Measurements from ENCODE around the gene PRKCH.

PRKCH gene

DNA sequence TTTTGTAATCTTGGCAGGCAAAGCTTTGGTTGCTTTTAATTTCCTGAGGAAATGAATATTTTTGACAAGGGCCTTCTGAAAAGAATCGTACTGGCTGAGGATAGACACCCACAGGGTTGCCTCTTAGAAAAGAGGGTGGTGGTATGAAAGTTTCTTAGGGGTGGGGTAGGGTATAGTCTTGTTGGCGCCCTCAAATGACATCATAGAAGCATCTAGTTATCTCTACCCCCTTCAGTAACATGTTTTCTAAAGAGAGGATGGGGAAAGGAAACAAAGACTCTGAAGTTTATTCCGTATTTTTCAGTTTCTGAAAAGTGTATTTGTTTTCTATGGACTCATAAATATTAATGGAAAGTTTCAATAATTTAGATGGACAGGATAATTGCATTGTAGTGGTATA lies 13.7 kb downstream of the PRKCH start:
- DNase-seq (ENCODE audit: extremely low read depth in 1 of 2, low read depth in 1 of 2) = no peak

DNA sequence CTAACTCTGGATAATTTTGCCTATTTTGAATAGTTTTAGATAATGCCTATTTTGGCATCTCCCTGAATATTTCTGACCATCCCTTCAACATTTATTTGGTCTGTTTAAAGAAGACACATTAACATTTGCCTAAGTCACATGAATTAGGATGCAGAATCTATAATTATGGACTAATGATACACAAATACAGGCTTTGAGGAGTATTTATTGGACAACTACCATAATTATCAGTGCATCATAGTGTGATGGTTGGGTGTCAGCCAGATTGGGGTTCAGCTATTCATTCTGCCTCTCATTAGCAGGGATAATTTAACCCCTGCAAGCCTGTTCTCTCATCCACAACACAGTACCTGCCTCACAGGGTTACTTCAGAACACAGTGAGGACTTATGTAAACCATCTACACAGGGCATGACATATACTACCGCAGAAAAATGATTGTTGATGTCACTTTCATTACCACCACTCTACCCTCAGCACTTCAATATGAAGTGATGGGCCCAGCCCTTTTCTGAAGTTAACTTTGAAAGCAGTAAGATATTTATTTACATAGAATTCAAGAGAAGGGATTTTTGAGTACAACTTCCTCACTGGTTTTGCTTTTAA lies 14.4 kb downstream of the PRKCH start:
- DNase-seq (ENCODE audit: extremely low read depth in 1 of 2, low read depth in 1 of 2) = no peak

DNA sequence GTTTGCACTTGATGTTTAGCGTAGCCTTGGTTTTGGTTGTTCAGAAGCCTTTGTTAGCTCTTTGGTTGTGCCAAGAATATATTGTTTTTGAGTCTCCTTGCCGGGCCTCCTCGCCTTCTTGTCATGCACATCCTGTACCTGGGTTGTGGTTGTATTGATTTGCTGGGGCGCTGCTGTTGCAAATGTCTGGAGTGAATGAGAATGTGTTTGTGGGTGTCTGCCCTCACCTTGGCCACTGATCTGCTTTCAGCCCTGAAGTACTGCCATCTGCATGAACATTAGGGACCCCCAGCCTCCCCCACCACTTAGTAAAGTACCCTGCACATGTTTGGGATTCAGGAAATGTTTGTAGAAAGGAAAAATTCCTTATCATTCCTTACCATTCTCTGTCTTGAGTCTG lies 16.5 kb downstream of the PRKCH start:
- DNase-seq (ENCODE audit: extremely low read depth in 1 of 2, low read depth in 1 of 2) = peak in 1 of 2 donors; percentile 74

DNA sequence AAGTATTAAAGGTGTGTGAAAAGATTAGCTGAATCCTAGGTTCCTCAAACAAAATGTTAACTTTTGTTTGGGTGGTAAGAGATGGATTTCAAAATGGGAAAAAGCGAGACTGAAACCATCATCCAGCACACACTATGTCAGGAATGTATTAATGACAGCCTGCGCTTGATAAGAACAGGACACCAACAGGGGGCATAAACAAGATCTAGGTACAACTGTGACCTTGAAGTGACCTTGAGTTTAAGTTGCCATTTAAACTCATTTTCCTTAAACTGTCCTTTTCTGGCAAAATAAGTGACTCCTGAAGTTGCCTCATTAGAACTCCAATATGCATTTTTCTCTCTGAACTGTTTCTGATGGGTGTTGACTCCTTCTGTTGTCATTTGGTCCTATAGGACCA lies 17.1 kb downstream of the PRKCH start:
- no peak for DNase-seq (ENCODE audit: extremely low read depth in 1 of 2, low read depth in 1 of 2)

DNA sequence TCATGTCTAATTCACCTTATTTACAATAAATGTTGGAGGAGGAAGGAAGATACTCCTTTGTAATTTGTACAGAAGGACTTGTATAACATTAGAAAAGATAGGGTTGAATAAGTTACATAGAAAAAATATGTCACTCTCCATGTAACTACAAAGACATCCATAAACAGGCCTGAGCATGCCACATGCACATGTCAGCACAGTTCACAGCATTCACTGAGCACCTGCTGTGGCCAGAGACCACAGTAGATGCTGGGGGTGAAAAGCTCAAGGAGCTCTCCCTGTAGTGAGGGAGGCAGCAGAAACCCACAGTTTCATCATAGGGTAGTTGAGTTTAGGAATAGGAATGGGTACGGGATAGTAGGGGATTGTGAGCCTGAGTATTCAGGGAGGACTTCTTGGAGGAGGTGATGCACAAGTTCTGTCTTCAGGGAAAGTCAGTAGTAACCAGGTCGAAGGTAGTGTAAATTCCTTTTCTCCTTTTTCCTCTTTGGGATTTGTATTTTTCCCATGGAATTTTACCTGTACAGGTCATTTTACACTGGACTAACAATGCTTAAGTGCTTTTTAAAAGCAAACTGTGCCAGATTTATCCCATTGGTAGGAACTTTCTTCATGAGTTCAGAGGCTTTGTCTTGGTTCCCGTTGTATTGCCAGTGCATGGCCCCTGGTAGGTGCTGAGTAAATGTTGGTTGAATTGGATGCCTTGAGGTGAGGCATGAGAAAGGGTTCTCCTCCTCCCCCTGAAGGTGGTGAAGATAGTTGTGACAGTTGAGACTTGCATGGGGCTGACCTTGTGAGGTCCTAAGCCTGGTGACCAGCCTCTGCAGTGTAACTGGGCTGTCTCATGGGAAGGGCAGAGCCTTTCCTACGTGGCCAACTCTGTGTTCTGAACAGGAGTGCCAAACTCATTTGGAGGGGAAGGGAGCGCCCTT lies 20.2 kb downstream of the PRKCH start:
- DNase-seq (ENCODE audit: extremely low read depth in 1 of 2, low read depth in 1 of 2) = no peak

DNA sequence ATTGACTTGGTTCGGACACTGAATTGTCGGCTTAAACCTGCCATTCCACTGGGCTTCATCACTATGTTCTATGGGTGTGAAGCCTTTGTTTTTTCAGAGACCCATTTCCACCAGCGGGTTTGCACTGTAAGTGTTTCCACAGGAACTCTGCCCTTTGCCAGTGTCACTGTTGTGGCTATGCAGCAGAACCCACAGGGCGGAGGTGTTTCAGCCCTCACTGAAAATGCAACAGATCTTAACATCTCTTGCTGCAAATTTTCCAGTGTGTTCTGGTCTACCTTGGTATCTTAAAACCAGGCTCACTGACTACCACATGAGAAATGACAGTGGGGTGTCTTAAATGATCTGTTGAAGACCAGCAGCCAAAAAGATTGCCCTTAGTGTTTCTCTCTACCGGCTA lies 21.1 kb downstream of the PRKCH start:
- peak; percentile 67 to 81 for DNase-seq (ENCODE audit: extremely low read depth in 1 of 2, low read depth in 1 of 2)

DNA sequence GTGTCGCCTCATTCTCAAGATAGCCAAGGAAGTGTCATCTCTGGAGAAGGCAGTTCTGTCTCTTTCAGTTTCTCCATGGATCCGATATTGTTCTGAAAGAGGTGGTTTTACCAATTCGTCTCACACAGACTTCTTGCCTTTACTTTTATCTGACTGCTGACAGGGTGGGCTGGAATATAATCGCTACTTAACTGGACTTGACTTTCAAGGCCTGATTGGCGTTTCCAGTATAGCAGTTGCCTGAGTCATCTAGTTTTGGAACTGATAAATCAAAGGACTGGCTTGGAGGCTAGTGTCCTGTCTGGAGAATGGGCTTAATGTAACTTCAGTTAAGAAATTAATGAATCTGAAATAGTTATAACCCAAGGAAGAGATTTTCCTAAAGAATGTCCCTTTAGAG lies 21.6 kb downstream of the PRKCH start:
- DNase-seq (ENCODE audit: extremely low read depth in 1 of 2, low read depth in 1 of 2) = no peak

DNA sequence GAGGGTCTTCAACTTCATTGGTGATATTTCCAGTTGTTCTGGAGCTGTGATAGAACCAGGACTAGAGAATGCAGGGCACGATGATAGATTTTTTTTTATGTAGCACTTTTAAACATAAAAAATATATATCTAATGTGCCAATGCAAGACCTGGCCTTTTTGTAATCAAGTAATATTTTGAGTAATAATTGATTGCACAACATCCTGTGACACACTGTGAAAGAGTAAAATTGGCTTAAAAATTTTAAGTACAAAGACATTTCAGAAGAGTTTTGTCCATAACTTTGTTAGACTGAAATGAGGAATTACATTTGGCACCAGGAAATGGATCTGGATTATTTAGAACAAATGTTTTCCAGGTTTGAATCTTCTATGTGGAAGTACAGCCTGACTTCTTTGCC lies 22.1 kb downstream of the PRKCH start:
- DNase-seq (ENCODE audit: extremely low read depth in 1 of 2, low read depth in 1 of 2) = no peak

DNA sequence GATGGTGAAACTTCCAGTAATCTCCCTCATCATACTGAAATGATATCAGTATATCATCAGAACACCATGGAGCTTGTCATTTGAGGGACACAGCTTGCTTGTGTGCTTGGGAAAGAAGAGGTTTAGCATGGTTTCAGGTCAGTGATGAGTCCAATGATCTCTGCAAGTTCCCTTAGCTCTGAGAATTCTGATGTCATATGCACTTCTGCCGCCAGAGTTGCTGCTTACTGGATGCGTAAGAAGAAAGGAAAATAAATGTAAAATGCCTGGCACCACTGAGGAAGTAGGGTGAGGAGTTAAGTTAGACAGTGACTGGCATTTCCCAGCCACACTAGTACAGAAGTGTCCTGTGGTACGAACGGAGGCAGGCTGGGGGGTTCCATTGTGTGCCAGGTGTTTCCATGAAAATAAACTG lies 22.6 kb downstream of the PRKCH start:
- no peak for DNase-seq (ENCODE audit: extremely low read depth in 1 of 2, low read depth in 1 of 2)

DNA sequence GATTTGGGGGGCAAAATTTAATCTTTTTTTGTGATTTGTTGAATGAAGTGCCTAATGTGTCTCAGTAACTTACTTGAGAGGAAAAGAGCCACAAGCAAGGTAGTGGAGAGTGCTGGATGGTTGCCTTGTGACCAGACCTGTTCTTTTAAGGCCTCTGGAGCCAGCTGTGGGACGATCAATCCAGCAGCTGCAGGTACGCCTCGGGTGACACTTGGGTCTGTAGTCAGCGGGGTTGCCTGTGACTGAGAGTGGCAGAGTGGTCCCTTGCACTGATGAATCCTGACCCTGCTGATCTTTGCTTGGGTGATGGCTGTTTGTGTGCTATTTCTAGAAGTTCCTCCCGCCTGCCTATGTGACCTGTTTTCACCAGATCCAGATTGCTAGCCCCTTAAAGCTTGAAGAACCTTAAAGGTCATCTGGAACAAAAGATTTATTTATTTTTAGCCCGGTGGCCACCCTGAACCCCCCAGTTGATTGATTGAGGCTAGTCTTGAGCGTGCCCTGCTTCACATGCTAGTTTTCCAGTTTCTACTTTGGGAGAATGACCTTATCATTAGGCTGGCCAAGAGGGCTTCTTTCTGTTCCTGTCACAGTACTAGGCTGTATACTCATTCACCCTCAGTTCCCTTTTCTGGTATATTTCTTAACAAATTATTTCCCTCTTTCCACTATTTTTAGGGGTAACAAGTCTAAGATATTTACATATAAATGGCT lies 23.2 kb downstream of the PRKCH start:
- no peak for DNase-seq (ENCODE audit: extremely low read depth in 1 of 2, low read depth in 1 of 2)

DNA sequence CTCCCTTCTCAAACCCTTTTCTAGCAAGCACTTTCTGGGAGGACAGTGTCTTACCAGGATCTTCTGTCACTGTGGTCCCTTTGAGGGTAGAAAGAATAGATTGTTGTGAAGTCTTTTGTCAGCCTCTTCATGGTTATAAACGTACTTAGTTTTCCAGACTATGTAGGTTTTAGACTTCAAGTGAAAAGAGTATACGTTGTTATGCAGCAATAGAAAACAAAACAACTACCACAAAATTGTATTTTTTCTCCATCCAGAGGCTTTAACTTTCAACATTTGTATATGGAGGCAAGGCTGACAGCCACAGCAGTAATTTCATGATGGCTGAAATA lies 23.7 kb downstream of the PRKCH start:
- no peak for DNase-seq (ENCODE audit: extremely low read depth in 1 of 2, low read depth in 1 of 2)

DNA sequence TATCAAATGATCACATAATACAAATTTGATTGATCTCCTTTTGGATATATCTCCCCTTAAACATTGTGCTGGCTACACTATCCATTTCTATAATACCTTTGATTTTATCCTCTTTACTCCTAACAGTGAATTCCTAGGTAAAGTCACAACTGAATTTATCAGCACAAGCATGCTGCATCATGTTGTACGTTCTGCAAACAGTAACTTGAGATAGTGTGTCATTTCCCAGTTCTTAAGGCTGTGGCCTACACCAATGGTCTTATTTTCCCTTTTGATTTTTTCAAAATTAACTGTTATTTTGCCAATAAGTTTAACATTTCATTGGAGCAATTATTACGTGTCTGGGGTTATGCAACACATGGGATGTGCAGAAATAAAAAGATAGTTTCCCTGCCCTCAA lies 24.8 kb downstream of the PRKCH start:
- no peak for DNase-seq (ENCODE audit: extremely low read depth in 1 of 2, low read depth in 1 of 2)

DNA sequence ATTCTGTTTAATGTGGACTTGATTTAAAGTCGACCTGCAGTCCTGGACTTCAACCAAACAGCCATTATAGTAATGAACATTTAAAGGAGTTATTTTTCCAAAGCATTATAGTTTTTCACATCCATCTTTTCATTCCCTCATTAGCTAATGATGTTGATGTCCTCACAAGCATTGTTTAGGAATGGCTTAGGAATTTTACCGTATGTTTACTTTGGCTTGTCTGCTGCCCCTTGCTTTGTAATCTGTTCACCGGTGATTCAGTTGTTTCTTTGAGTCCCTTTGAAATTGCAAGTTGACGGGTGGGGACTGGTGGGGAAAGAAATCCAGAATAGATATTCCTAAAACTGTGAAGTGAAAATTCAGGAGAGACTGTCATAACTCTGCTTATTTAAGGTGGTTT lies 25.4 kb downstream of the PRKCH start:
- no peak for DNase-seq (ENCODE audit: extremely low read depth in 1 of 2, low read depth in 1 of 2)

DNA sequence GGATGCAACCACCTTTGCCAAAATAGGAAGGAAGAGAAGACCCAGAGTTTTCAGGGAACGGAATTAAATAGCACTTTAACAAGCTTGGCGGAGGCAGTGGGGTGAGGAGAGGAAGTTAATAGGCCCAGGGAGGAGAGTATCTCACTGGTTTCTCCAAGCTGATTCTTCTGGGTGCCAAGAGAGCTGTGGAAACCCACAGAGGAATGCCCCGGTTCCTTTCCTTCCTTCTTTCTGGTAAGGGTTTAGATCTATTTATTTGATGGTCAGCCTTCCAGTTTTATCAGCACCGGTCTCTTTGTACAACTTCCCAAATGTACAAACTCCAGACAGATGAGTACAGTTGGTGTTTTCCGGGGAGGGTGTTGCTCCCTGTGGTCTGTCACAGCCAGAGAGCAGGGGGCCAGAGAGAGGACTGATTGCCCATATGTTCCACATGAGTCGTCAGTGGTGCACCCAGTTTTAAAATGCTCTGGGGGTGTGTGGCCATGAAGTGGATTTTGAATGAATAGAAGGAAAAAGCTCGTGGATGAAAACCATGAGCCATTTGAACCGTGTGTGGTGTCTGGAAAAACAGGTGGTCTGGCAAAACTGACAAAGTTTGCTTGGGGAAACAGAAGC lies 26.6 kb downstream of the PRKCH start:
- DNase-seq (ENCODE audit: extremely low read depth in 1 of 2, low read depth in 1 of 2) = no peak

DNA sequence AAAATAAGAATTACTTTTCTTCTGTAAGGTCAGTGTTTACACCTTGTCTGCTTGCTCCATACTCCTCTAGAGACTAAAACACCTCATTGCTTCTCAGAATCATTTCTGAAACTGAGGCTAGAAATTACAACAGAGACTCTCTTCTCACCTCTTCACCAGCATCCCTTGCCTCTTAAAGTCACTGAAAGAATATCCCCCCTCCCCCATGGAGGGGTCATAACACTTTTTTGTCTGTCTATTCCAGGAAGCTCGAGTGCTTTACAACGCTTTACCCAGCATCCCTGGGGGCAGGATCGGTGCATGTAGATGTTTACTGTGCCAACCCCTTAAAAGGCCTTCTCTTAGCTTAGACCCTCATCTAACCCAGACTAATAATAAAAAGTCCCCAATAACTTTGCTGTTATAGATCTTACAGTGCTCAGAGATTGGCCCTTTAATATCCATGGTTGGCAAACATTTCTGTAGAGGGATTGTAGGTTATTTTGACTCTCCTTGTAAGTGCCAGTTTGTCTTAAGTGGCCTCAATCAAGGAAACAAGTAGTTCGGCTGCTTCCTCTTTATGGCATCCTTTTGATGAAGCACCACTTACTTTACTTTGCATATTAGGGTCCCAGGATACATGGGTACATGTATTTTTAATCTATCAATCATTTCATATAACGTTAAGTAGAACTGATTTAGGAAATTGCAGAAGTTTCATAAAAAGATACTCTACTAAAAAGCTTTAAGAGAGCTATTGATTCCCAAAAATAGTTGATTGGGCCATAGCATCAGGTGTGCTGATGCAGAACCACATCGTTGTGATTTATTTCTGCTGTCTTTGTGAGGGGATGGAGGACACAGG lies 29.3 kb downstream of the PRKCH start:
- DNase-seq (ENCODE audit: extremely low read depth in 1 of 2, low read depth in 1 of 2) = no peak

DNA sequence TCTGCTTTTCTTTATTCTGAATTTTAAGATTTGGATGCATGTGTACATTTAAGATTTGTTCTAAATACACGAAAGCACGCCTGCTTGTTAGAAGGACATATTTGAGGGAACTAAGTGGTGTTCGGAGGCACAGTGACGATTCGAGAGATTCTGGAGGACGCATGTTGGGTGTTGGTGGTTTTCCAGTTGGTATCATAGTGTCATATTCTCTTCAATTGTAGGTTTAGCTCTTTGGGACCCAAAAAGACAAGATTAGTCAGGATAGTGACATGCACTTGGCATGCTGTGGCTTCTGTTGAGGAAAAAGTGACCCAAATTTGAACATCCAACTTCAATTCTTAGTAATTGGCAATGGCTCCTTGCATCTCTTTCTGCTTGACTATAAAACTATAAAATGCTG lies 30.1 kb downstream of the PRKCH start:
- no peak for DNase-seq (ENCODE audit: extremely low read depth in 1 of 2, low read depth in 1 of 2)

DNA sequence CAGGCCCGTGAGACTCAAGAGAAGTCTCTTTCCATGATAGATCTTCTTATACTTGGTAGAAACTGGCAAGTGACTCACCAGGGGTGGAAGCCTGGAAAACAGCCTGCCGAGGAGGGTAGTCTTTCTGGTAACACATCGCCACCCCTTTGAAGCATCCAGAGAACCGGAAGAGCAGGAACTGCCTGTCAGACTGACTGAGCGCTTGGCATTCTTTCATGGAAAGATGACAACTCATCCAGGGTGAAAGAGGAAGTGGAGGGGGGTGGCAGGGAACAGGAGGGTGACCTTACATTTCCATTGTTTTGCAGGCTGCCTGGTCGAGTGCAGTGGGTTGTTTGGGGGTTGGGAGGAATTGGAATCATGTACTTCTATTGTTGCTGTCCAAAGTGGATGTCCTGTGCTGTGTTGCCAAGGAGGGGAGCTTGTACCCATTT lies 34.5 kb downstream of the PRKCH start:
- DNase-seq (ENCODE audit: extremely low read depth in 1 of 2, low read depth in 1 of 2) = peak in 1 of 2 donors; percentile 68

DNA sequence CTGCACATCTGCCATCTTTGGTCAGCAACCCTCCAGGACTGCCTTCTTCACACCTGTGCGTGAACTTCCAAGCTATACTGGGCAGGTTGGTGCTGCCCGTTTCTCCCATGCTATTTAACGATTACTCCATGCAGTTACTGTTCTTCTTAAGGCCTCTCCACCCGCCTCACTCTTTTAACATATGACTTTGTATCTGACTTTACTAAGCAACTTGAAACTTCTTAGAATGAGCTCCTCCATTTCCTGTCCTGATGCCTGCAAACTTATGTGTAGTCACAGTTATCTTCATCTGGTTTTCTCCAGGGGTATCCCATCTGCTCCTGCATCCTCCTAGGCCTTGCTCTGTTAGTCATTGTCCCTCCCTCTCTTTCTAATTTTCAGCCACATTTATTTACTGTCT lies 35.7 kb downstream of the PRKCH start:
- no peak for DNase-seq (ENCODE audit: extremely low read depth in 1 of 2, low read depth in 1 of 2)

DNA sequence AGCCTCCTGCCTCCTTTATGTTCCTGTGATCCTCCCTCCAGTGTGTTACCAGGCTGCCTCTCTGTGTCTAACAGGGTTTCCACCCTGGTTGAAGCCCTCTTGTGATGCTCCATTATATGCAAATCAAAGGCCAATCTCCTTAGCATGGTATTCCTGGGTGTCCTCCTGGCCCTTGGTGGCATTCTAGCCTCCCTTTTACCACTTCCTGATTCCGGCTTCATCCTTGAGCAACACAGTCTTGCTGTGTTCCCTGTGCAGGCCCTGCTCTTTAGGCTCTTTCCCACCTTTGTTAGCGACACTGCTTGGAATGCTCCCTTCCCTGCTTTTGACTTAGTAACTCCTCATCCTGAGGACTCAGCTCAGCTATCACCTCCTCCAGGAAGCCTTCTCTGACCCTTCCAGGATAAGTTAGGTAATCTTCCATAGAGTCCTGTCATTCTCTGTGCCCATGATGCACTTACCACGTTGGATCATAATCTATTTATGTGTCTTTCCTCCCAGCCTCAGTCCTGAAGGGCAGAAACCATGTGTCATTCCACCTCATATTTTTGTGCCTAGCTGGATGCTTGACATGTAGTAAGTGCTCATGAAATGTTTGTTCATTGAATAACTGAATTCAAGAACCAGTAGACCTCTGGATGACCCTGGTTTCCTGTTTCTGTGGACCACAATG lies 37.3 kb downstream of the PRKCH start:
- no peak for DNase-seq (ENCODE audit: extremely low read depth in 1 of 2, low read depth in 1 of 2)
